HEK293T (cell line): ENCODE data around the gene SOX13.

Experiments
- BHLHE40 ChIP-seq: fragments of 450-650 bp; IDR thresholded peaks from 2 replicates; pipeline ENCODE4 v1.6.1; 2016; ENCODE audit warnings: mild to moderate bottlenecking, moderate library complexity, borderline replicate concordance
- CTBP1 ChIP-seq: fragments of 450-650 bp; IDR thresholded peaks from 2 replicates; pipeline ENCODE4 v1.6.1; 2016; ENCODE audit warnings: borderline replicate concordance
- ELF4 ChIP-seq: fragments of 450-650 bp; IDR thresholded peaks from 2 replicates; pipeline ENCODE4 v1.6.1; 2017; ENCODE audit warnings: antibody characterized with exemption
- FOXA1 ChIP-seq: fragments of 450-650 bp; IDR thresholded peaks from 2 replicates; pipeline ENCODE4 v1.6.1; 2016; ENCODE audit warnings: mild to moderate bottlenecking
- FOXK2 ChIP-seq: fragments of 450-650 bp; IDR thresholded peaks from 2 replicates; pipeline ENCODE4 v1.6.1; 2016; ENCODE audit warnings: mild to moderate bottlenecking
- FOXM1 ChIP-seq: fragments of 450-650 bp; IDR thresholded peaks from 2 replicates; pipeline ENCODE4 v1.6.1; 2017; ENCODE audit warnings: mild to moderate bottlenecking, borderline replicate concordance
- PKNOX1 ChIP-seq: fragments of 450-650 bp; IDR thresholded peaks from 2 replicates; pipeline ENCODE4 v1.6.1; 2016
- SP1 ChIP-seq: fragments of 450-650 bp; IDR thresholded peaks from 2 replicates; pipeline ENCODE4 v1.6.1; 2017
- SUZ12 ChIP-seq: fragments of 450-650 bp; IDR thresholded peaks from 2 replicates; pipeline ENCODE4 v1.6.1; 2016; ENCODE audit warnings: mild to moderate bottlenecking
- TARDBP ChIP-seq: fragments of 450-650 bp; IDR thresholded peaks from 2 replicates; pipeline ENCODE4 v1.6.1; 2016

GRCh38 chr1:204041803-204042505 lies 31.0 kb upstream of the SOX13 start:
- no peak for TF ChIP-seq TARDBP
- TF ChIP-seq FOXM1 = no peak
- no peak for TF ChIP-seq BHLHE40
- no peak for TF ChIP-seq PKNOX1
- no peak for TF ChIP-seq SP1
- TF ChIP-seq FOXK2 = no peak
- no peak for TF ChIP-seq FOXA1
- no peak for TF ChIP-seq CTBP1
- no peak for TF ChIP-seq ELF4
- TF ChIP-seq SUZ12 = no peak
